ENCODE measurements around the gene IQGAP3. TPM values are rescaled to one million over a fixed set of nuclear protein-coding genes. Genes with fewer than 3 reads are reported as not detected.
A peak's percentile ranks its signal among the peaks of the same experiment; 100 is the strongest.

The IQGAP3 gene
- total and polyA plus RNA-seq, 7 donors, result 0.01 to 0.24 (median 0.08) TPM

DNA sequence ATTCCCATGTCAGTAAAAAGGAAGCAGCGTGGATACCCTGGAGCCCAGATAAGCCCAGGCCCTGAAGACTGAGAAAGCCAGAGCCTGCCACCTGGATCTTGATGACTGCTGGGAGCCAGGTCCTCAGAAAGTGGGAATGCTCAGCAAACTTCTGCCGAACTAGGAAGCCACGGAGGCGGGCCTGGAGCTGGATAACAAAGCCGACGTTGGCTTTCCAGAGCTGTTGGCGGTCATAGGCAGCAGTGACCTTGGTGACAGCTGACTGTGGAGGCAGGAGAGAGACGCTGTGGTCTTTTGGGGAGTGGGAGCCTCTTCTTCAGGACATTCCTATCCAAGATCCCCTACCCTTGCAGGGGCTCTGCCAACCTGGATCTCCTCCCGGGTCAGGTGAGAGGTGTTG lies 24.4 kb downstream of the IQGAP3 start:
- H3K9me3 ChIP-seq, result no peaks in the 10 kb centered on the region
- no peaks in the 10 kb centered on the region for H3K27me3 ChIP-seq (ENCODE audit: insufficient read depth in 3 of 3, low read length in 2 of 3)
- H3K36me3 ChIP-seq (ENCODE audit: insufficient read depth in 1 of 2, low read depth in 1 of 2), result no peaks in the 10 kb centered on the region
- H3K4me1 ChIP-seq, result peaks cover 3% of the 10 kb centered on the region
- H3K4me3 ChIP-seq, result no peak overlapping the region
- DNase-seq (no peak), ATAC-seq (no peak)
- intact Hi-C loops (cut with DNase I), result loop anchor here in 1 of 2 donors (10.0 kb wide), 1 partner anchor 183 kb away; the partner anchor contains the start of gene RHBG
- TF ChIP-seq, protein P1, sequence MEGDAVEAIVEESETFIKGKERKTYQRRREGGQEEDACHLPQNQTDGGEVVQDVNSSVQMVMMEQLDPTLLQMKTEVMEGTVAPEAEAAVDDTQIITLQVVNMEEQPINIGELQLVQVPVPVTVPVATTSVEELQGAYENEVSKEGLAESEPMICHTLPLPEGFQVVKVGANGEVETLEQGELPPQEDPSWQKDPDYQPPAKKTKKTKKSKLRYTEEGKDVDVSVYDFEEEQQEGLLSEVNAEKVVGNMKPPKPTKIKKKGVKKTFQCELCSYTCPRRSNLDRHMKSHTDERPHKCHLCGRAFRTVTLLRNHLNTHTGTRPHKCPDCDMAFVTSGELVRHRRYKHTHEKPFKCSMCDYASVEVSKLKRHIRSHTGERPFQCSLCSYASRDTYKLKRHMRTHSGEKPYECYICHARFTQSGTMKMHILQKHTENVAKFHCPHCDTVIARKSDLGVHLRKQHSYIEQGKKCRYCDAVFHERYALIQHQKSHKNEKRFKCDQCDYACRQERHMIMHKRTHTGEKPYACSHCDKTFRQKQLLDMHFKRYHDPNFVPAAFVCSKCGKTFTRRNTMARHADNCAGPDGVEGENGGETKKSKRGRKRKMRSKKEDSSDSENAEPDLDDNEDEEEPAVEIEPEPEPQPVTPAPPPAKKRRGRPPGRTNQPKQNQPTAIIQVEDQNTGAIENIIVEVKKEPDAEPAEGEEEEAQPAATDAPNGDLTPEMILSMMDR (IDR thresholded peaks at IDR 0.05), result no peak
- WGBS, 3 donors, result 83 to 88% (median 86%) methylated on average over 9 of the region's 9 CpGs
- H3K27ac ChIP-seq, result no peak overlapping the region

DNA sequence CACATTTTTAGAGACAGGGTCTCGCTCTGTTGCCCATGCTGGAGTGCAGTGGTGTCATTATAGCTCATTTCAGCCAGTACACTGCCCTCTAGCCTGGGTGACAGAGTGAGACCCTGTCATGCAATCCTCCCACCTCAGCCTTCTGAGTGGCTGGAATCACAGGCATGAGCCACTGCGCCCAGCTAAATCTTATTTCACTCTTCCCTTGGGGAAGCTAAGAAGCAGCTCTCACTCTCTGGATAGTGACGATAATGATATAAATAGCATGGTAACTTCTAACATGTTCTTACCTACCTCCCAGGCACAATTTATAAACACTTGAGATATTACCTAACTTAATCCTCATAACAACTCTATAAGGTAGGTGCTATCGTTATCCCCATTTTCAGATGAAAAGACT lies 24.9 kb downstream of the IQGAP3 start:
- Histone ChIP-seq H3K27me3 (ENCODE audit: insufficient read depth in 3 of 3, low read length in 2 of 3) (no peaks in the 10 kb centered on the region), H3K4me1 (peaks cover 3% of the 10 kb centered on the region), H3K36me3 (ENCODE audit: insufficient read depth in 1 of 2, low read depth in 1 of 2) (no peaks in the 10 kb centered on the region), H3K4me3 (no peak overlapping the region), H3K27ac (no peak overlapping the region), H3K9me3 (no peaks in the 10 kb centered on the region)
- DNase-seq (no peak), ATAC-seq (peak; percentile 36 to 71 (median 57))
- intact Hi-C loops (cut with DNase I), result loop anchor here in 1 of 2 donors (10.0 kb wide), 1 partner anchor 183 kb away; the partner anchor contains the start of gene RHBG
- TF ChIP-seq, protein P1 (IDR thresholded peaks at IDR 0.05), result no peak
- WGBS, 3 donors, result 66 to 98% (median 83%) methylated on average over 4 of the region's 4 CpGs

DNA sequence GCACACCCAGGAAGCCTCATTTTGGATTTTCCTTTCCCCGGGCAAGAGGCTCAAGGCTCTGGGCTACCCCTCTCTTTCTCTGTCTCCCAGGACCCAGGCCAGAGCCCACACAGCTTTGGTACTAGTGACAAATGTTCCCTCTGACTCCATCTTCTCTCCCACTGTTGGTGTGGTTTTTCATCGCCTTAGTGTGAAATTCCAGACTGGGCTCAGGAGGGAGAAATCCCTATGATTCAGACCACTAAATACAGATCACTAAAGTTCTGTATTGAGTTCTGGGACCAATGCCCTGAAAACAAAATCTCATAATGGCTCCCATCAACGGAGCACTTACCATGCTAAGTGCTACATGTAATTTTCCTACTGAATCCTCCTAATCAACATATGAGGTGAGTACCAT lies 26.1 kb downstream of the IQGAP3 start:
- no peaks in the 10 kb centered on the region for H3K9me3 ChIP-seq
- intact Hi-C loops (cut with DNase I), result loop anchor here in 1 of 2 donors (10.0 kb wide), 1 partner anchor 181 kb away; the partner anchor contains the start of gene RHBG
- H3K4me3 ChIP-seq, result no peak overlapping the region
- WGBS, 3 donors, result 82 to 97% (median 92%) methylated on average over 3 of the region's 3 CpGs
- H3K27ac ChIP-seq, result no peak overlapping the region
- peaks cover 3% of the 10 kb centered on the region for H3K4me1 ChIP-seq
- TF ChIP-seq, protein P1 (IDR thresholded peaks at IDR 0.05), result no peak
- no peaks in the 10 kb centered on the region for H3K36me3 ChIP-seq (ENCODE audit: insufficient read depth in 1 of 2, low read depth in 1 of 2)
- no peaks in the 10 kb centered on the region for H3K27me3 ChIP-seq (ENCODE audit: insufficient read depth in 3 of 3, low read length in 2 of 3)
- ATAC-seq (peak in 3 of 4 donors; percentile 26 to 50 (median 28)), DNase-seq (no peak)

DNA sequence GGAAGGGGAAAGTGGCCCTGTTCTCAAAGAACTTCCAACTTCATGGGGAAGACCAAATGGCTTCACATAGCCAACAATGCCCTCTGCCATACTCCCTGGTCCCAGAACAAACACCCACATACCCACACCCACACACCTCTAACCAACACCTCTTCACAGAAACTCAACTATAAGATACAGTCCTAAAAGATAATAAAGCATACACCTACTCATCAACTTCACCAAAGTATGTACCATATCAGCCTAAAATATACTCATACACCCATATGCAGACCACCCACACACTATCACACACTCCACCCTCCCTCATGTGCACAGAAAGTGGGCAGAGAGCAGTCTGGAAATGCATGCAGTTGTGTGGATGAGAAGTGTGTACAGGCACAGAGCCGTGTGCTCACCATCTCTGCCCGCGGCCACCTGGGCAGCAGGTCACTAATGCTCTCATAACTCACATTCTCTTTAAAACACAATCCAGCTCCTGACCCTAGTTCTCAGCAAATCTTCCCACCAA lies 27.7 kb downstream of the IQGAP3 start:
- no peak overlapping the region for H3K27ac ChIP-seq
- intact Hi-C loops (cut with DNase I), result loop anchor here in 1 of 2 donors (10.0 kb wide), 1 partner anchor 180 kb away; the partner anchor contains the start of gene RHBG

More for the DNA sequence above, 27.7 kb downstream of the IQGAP3 start:
- no peaks in the 10 kb centered on the region for H3K4me1 ChIP-seq
- no peaks in the 10 kb centered on the region for H3K36me3 ChIP-seq (ENCODE audit: insufficient read depth in 1 of 2, low read depth in 1 of 2)
- no peak for ATAC-seq
- H3K27me3 ChIP-seq (ENCODE audit: insufficient read depth in 3 of 3, low read length in 2 of 3), result no peaks in the 10 kb centered on the region
- WGBS, 3 donors, result 94 to 100% (median 98%) methylated on average over 3 of the region's 3 CpGs
- TF ChIP-seq, protein P1 (IDR thresholded peaks at IDR 0.05), result no peak
- no peaks in the 10 kb centered on the region for H3K9me3 ChIP-seq
- DNase-seq, result no peak
- no peak overlapping the region for H3K4me3 ChIP-seq

All from psoas muscle (tissue), 8 donors.